Measurements from ENCODE around the gene PYGO1.

Gene PYGO1

GRCh38 chr15:55615445-55615844, 27.3 kb upstream of the PYGO1 start:
- Histone ChIP-seq H3K27me3 (ENCODE audit: insufficient read depth, low read length, poor library complexity, severe bottlenecking) (no peaks in the 10 kb centered on the region), H4K20me1 (ENCODE audit: insufficient read depth, low read length, poor library complexity, severe bottlenecking) (no peaks in the 10 kb centered on the region), H3K4me2 (ENCODE audit: low read depth, low read length, poor library complexity, severe bottlenecking) (no peak overlapping the region), H3K36me3 (ENCODE audit: insufficient read depth, low read length) (no peaks in the 10 kb centered on the region), H3F3A (ENCODE audit: low read depth) (no peaks in the 10 kb centered on the region), H3K9ac (ENCODE audit: low read depth, low read length, poor library complexity, severe bottlenecking) (no peak overlapping the region), H3K9me3 (ENCODE audit: insufficient read depth, low read depth, low read length) (no peaks in the 10 kb centered on the region), H3K4me1 (ENCODE audit: insufficient read depth, low read length, poor library complexity, severe bottlenecking) (no peaks in the 10 kb centered on the region), H3K4me3 (ENCODE audit: low read length, poor library complexity, severe bottlenecking) (no peak overlapping the region), H3K79me2 (ENCODE audit: insufficient read depth, low read length) (no peaks in the 10 kb centered on the region), H3K9me2 (replicated peaks; ENCODE audit: low read depth, low read length) (no peaks in the 10 kb centered on the region), H2AFZ (ENCODE audit: low read length) (peak overlapping the region; percentile 61)
- no peak for TF ChIP-seq EZH2phosphoT487 (IDR thresholded peaks at IDR 0.05; ENCODE audit: borderline replicate concordance)
- TF ChIP-seq CTCF (conservative IDR thresholded peaks at IDR 0.05; ENCODE audit: low read length) = no peak

GRCh38 chr15:55613727-55614126, 25.6 kb upstream of the PYGO1 start:
- Histone ChIP-seq H3K9me3 (ENCODE audit: insufficient read depth, low read depth, low read length) (no peaks in the 10 kb centered on the region), H3K27me3 (ENCODE audit: insufficient read depth, low read length, poor library complexity, severe bottlenecking) (no peaks in the 10 kb centered on the region), H3F3A (ENCODE audit: low read depth) (no peaks in the 10 kb centered on the region), H3K4me3 (ENCODE audit: low read length, poor library complexity, severe bottlenecking) (no peak overlapping the region), H2AFZ (ENCODE audit: low read length) (no peak overlapping the region), H4K20me1 (ENCODE audit: insufficient read depth, low read length, poor library complexity, severe bottlenecking) (no peaks in the 10 kb centered on the region), H3K4me2 (ENCODE audit: low read depth, low read length, poor library complexity, severe bottlenecking) (no peak overlapping the region), H3K79me2 (ENCODE audit: insufficient read depth, low read length) (no peaks in the 10 kb centered on the region), H3K9ac (ENCODE audit: low read depth, low read length, poor library complexity, severe bottlenecking) (no peak overlapping the region), H3K36me3 (ENCODE audit: insufficient read depth, low read length) (no peaks in the 10 kb centered on the region), H3K4me1 (ENCODE audit: insufficient read depth, low read length, poor library complexity, severe bottlenecking) (no peaks in the 10 kb centered on the region), H3K9me2 (replicated peaks; ENCODE audit: low read depth, low read length) (no peaks in the 10 kb centered on the region)
- TF ChIP-seq CTCF (conservative IDR thresholded peaks at IDR 0.05; ENCODE audit: low read length) (no peak), EZH2phosphoT487 (IDR thresholded peaks at IDR 0.05; ENCODE audit: borderline replicate concordance) (no peak)

- Histone ChIP-seq H3K9me2 (replicated peaks; ENCODE audit: low read depth, low read length) (no peaks in the 10 kb centered on the region), H3K4me3 (ENCODE audit: low read length, poor library complexity, severe bottlenecking) (no peak overlapping the region), H3K79me2 (ENCODE audit: insufficient read depth, low read length) (no peaks in the 10 kb centered on the region), H3K4me2 (ENCODE audit: low read depth, low read length, poor library complexity, severe bottlenecking) (no peak overlapping the region), H3K4me1 (ENCODE audit: insufficient read depth, low read length, poor library complexity, severe bottlenecking) (no peaks in the 10 kb centered on the region), H3F3A (ENCODE audit: low read depth) (no peaks in the 10 kb centered on the region), H3K36me3 (ENCODE audit: insufficient read depth, low read length) (no peaks in the 10 kb centered on the region), H2AFZ (ENCODE audit: low read length) (no peak overlapping the region), H3K9ac (ENCODE audit: low read depth, low read length, poor library complexity, severe bottlenecking) (no peak overlapping the region), H3K9me3 (ENCODE audit: insufficient read depth, low read depth, low read length) (no peaks in the 10 kb centered on the region; the same call in 1 of the 2 replicates), H4K20me1 (ENCODE audit: insufficient read depth, low read length, poor library complexity, severe bottlenecking) (no peaks in the 10 kb centered on the region), H3K27me3 (ENCODE audit: insufficient read depth, low read length, poor library complexity, severe bottlenecking) (no peaks in the 10 kb centered on the region)
- TF ChIP-seq CTCF (conservative IDR thresholded peaks at IDR 0.05; ENCODE audit: low read length) (no peak), EZH2phosphoT487 (IDR thresholded peaks at IDR 0.05; ENCODE audit: borderline replicate concordance) (no peak)
Measured at GRCh38 chr15:55606214-55606613, 18.1 kb upstream of the PYGO1 start.
